Measurements from ENCODE around the gene ABCC2.
"Not testable (repeated sequence)": the region's sequence is repeated elsewhere in the genome, so short reads cannot be mapped to it uniquely, and the experiment has no call there.

Gene ABCC2

GRCh38 chr10:99809931-99810615, 27.6 kb downstream of the ABCC2 start:
- no peak for DNase-seq

- DNase-seq, result no peak
Observed at GRCh38 chr10:99812177-99812576, 29.7 kb downstream of the ABCC2 start.

- no peak for DNase-seq
Observed at GRCh38 chr10:99814143-99814542, 31.7 kb downstream of the ABCC2 start.

- DNase-seq, result peak; percentile 20
Observed at GRCh38 chr10:99815621-99816020, 33.2 kb downstream of the ABCC2 start.

- DNase-seq, result no peak
Observed at GRCh38 chr10:99827936-99828335, 45.5 kb downstream of the ABCC2 start.

GRCh38 chr10:99828464-99828863, 46.0 kb downstream of the ABCC2 start:
- no peak for DNase-seq

GRCh38 chr10:99832439-99832838, 50.0 kb downstream of the ABCC2 start:
- DNase-seq, result no peak

GRCh38 chr10:99834410-99834809, 52.0 kb downstream of the ABCC2 start:
- no peak for DNase-seq

GRCh38 chr10:99835947-99836346, 53.5 kb downstream of the ABCC2 start:
- DNase-seq, result no peak

GRCh38 chr10:99836711-99837110, 54.3 kb downstream of the ABCC2 start:
- no peak for DNase-seq

- not testable (repeated sequence) for DNase-seq
Observed at GRCh38 chr10:99840859-99841258, 58.4 kb downstream of the ABCC2 start.

GRCh38 chr10:99841746-99842145, 59.3 kb downstream of the ABCC2 start:
- DNase-seq, result no peak

GRCh38 chr10:99843310-99843709, 60.9 kb downstream of the ABCC2 start:
- DNase-seq, result no peak

GRCh38 chr10:99844433-99844955, 62.1 kb downstream of the ABCC2 start:
- no peak for DNase-seq

- DNase-seq, result peak; percentile 93
Observed at GRCh38 chr10:99845837-99846382, 63.5 kb downstream of the ABCC2 start.

- DNase-seq, result no peak
Observed at GRCh38 chr10:99849057-99849456, 66.6 kb downstream of the ABCC2 start.

GRCh38 chr10:99849536-99849935, 67.1 kb downstream of the ABCC2 start:
- DNase-seq, result no peak

- no peak for DNase-seq
Observed at GRCh38 chr10:99850021-99850766, 67.8 kb downstream of the ABCC2 start.

- DNase-seq, result peak; percentile 38
Observed at GRCh38 chr10:99850767-99851340, 68.4 kb downstream of the ABCC2 start.

GRCh38 chr10:99851825-99852224, 69.4 kb downstream of the ABCC2 start:
- DNase-seq, result no peak

GRCh38 chr10:99852481-99853213, 70.2 kb downstream of the ABCC2 start:
- DNase-seq, result no peak

- no peak for DNase-seq
Observed at GRCh38 chr10:99853655-99854054, 71.2 kb downstream of the ABCC2 start.

- DNase-seq, result peak; percentile 51
Observed at GRCh38 chr10:99854860-99855259, 72.4 kb downstream of the ABCC2 start.

Measured in hematopoietic multipotent progenitor cell treated with erythropoietin and hydrocortisone succinate and interleukin-3 and kit ligand, for 4 days (in vitro differentiated cells).